GM13976 (cell line): ENCODE results near the gene PDCD5.
"Not testable (repeated sequence)": the region's sequence is repeated elsewhere in the genome, so short reads cannot be mapped to it uniquely, and the experiment has no call there.

Experiments
- DNase-seq: peaks from one replicate; pipeline ENCODE4 v3.0.0; 2012; ENCODE audit warnings: low spot score
- CTCF ChIP-seq: IDR thresholded peaks from 2 replicates; pipeline ENCODE4 v1.5.1; 2012; ENCODE audit warnings: borderline replicate concordance, mild to moderate bottlenecking; ENCODE audit not compliant: insufficient read depth; ENCODE audit errors: extremely low read depth, missing control alignments, control extremely low read depth
- in situ Hi-C: fragments of 300-500 bp; cut with MboI; formaldehyde crosslinking; loops from one replicate; pipeline ENCODE4 v1.12.0; 2022; ENCODE audit warnings: low sequenced_read_pairs, mixed read lengths, inconsistent platforms; ENCODE audit not compliant: unreplicated experiment

PDCD5 gene

DNA sequence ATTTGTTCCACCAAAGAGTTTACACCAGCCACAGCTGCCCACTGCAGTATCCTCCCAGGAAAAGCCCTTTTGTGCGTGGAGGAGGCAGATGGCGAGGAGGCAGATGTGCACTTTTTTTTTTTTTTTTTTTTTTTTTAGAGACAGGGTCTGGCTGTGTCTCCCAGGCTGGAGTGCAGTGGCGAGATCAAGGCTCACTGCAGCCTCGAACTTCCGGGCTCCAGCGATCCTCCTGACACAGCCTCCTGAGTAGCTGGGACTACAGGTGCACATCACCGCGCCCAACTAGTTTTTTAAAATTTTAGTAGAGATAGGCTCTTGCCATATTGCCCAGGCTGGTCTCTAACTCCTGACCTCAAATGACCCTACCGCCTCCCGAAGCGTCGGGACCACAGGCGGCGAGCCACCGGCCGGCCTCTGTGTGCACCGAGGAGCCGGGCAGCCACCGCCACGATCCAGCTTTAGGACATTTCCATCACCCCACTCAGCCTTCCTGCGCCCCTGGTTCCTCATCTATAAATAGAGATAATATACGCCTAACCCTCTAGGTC, 563 bp upstream of the PDCD5 start:
- TF ChIP-seq CTCF: no peak
- DNase-seq: no peak
- in situ Hi-C loops: no loop called here

- no peak for DNase-seq
- in situ Hi-C loops: no loop called here
- no peak for TF ChIP-seq CTCF
Observed at GRCh38 chr19:32581705-32582179, 752 bp downstream of the PDCD5 start.

- in situ Hi-C loops: not testable (repeated sequence)
Observed at GRCh38 chr19:32587747-32588504, 6.9 kb downstream of the PDCD5 start.

DNA sequence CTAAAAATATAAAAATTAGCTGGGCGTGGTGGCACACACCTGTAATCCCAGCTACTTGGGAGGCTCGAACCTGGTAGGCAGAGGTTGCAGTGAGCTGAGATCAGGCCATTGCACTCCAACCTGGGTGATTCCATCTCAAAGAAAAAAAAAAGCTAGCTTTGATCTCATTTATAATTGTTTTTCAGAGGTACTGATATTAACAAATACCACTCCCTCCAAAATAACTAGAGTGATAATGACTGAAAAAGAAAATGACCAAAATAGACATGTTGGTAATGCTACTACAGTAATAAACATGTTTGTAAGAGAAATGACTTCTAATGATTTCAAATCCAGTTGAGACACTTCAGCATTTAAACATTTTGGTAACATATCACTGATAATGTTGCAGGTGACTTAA, 13.0 kb downstream of the PDCD5 start:
- no peak for DNase-seq
- in situ Hi-C loops: no loop called here
- no peak for TF ChIP-seq CTCF

More at GRCh38 chr19:32587747-32588504, 6.9 kb downstream of the PDCD5 start:
- DNase-seq: not testable (repeated sequence)

DNA sequence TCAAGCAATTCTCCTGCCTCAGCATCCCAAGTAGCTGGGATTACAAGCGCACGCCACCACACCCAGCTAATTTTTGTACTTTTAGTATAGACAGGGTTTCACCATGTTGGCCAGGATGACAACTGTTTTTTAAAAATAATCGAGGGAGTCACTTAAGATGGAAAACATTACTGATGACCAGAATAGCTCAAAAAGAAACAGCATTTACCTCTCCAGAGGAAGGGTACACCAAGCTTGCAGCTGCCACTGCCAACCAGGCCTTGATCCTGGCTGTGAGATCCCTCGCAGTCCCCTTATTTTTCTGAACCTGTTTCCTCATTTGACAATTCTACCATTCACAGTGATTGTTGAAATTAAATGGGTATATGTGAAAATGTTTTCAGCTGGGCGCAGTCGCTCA, 14.5 kb downstream of the PDCD5 start:
- in situ Hi-C loops: no loop called here
- DNase-seq: no peak
- no peak for TF ChIP-seq CTCF

- in situ Hi-C loops: no loop called here
- no peak for TF ChIP-seq CTCF
Observed at GRCh38 chr19:32598022-32598421, 17.0 kb downstream of the PDCD5 start.

DNA sequence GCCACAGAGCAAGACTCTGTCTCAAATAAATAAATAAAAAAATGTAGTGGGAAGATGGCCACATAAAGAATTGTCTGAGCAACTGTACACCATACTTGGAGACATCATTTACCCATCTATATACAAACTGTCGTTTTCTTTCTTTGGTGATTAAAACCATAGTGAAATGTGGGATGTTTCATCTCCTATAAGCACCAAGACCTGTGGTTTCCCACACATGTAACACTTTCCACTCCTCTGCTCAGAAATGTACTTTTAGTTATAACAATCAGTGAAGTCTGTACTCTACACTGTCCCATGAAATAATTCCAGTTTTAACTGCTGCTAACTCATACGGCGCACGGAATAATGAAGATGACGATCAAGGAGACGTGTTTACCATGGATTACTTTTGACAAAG, 18.3 kb downstream of the PDCD5 start:
- no peak for DNase-seq
- in situ Hi-C loops: no loop called here
- no peak for TF ChIP-seq CTCF

More at GRCh38 chr19:32598022-32598421, 17.0 kb downstream of the PDCD5 start:
- no peak for DNase-seq
